Neuronal stem cell (in vitro differentiated cells): ENCODE results near the gene SUPT20HL2.

ENCODE experiments used
- DNase-seq: peaks from one replicate; pipeline ENCODE4 v3.0.0-alpha.2; 2013; ENCODE audit warnings: low spot score
- H2AFZ ChIP-seq: one replicate; pipeline ENCODE4 v1.6.1; 2013; ENCODE audit warnings: mild to moderate bottlenecking, low read length, inconsistent platforms
- H2AK5ac ChIP-seq: 2 replicates; pipeline ENCODE4 v1.6.1; 2013; ENCODE audit warnings: low read depth, mild to moderate bottlenecking, inconsistent platforms, low read length, moderate library complexity, mixed read lengths
- H2BK120ac ChIP-seq: 2 replicates; pipeline ENCODE4 v1.6.1; 2013; ENCODE audit warnings: low read depth, mild to moderate bottlenecking, inconsistent platforms, low read length, moderate library complexity, mixed read lengths
- H2BK12ac ChIP-seq: one replicate; pipeline ENCODE4 v1.6.1; 2013; ENCODE audit warnings: low read length, inconsistent platforms
- H2BK15ac ChIP-seq: 2 replicates; pipeline ENCODE4 v1.6.1; 2013; ENCODE audit warnings: mild to moderate bottlenecking, low read length, inconsistent platforms, mixed read lengths
- H2BK5ac ChIP-seq: one replicate; pipeline ENCODE4 v1.6.1; 2013; ENCODE audit warnings: inconsistent platforms, mild to moderate bottlenecking, low read length, moderate library complexity
- H3K14ac ChIP-seq: one replicate; pipeline ENCODE4 v1.6.1; 2013; ENCODE audit warnings: low read length, inconsistent platforms
- H3K18ac ChIP-seq: 2 replicates; pipeline ENCODE4 v1.6.1; 2013; ENCODE audit warnings: low read length, inconsistent platforms
- H3K23ac ChIP-seq: 2 replicates; pipeline ENCODE4 v1.6.1; 2013; ENCODE audit warnings: low read depth, mild to moderate bottlenecking, mixed read lengths, low read length, inconsistent platforms; ENCODE audit not compliant: poor library complexity
- H3K27ac ChIP-seq: replicated peaks from 3 replicates; pipeline ENCODE4 v1.5.1; 2013; ENCODE audit warnings: low read length, inconsistent platforms
- H3K27me3 ChIP-seq, 3 experiments: 2 replicates each; pipeline ENCODE4 v1.6.1; 2013; ENCODE audit warnings: low read length in 3 of 3, mild to moderate bottlenecking in 2 of 3, inconsistent platforms in 1 of 3, low read depth in 1 of 3, mixed read lengths in 1 of 3, moderate library complexity in 1 of 3; ENCODE audit not compliant: control insufficient read depth in 3 of 3, insufficient read depth in 3 of 3
- H3K36me3 ChIP-seq, 2 donors: replicated peaks in 1 of 2; 2 replicates each; pipeline ENCODE4 v1.6.1; 2013; ENCODE audit warnings: low read length in 2 of 2; ENCODE audit not compliant: control insufficient read depth in 2 of 2, insufficient read depth in 2 of 2
- H3K4ac ChIP-seq: 2 replicates; pipeline ENCODE4 v1.6.1; 2013; ENCODE audit warnings: inconsistent platforms, mild to moderate bottlenecking, low read length, moderate library complexity
- H3K4me1 ChIP-seq, 2 donors: 1 replicate in 1 of 2; 2 replicates in 1 of 2; pipeline ENCODE4 v1.6.1; 2013; ENCODE audit warnings: low read length in 2 of 2, low read depth in 1 of 2; ENCODE audit not compliant: control insufficient read depth in 2 of 2, insufficient read depth in 1 of 2
- H3K4me2 ChIP-seq: one replicate; pipeline ENCODE4 v1.6.1; 2013; ENCODE audit warnings: mild to moderate bottlenecking, low read length, inconsistent platforms; ENCODE audit not compliant: insufficient read depth, poor library complexity, severe bottlenecking
- H3K4me3 ChIP-seq, 2 donors: 2 replicates each; pipeline ENCODE4 v1.5.1; 2013; ENCODE audit warnings: low read length in 2 of 2, mild to moderate bottlenecking in 2 of 2, inconsistent platforms in 1 of 2, moderate library complexity in 1 of 2
- H3K79me1 ChIP-seq: one replicate; pipeline ENCODE4 v1.6.1; 2013; ENCODE audit warnings: low read depth, mild to moderate bottlenecking, inconsistent platforms, low read length, moderate library complexity
- H3K9ac ChIP-seq: one replicate; pipeline ENCODE4 v1.6.1; 2013; ENCODE audit warnings: mild to moderate bottlenecking, low read depth, low read length, inconsistent platforms; ENCODE audit not compliant: poor library complexity
- H3K9me3 ChIP-seq, 2 donors: replicated peaks in 1 of 2; 2 replicates each; pipeline versions ENCODE3 to v1.6.1; 2013; ENCODE audit warnings: low read length in 2 of 2, mild to moderate bottlenecking in 2 of 2, inconsistent platforms in 1 of 2, low read depth in 1 of 2, mixed read lengths in 1 of 2, moderate library complexity in 1 of 2; ENCODE audit not compliant: control insufficient read depth in 2 of 2, insufficient read depth in 1 of 2
- H4K8ac ChIP-seq: one replicate; pipeline ENCODE4 v1.6.1; 2013; ENCODE audit warnings: low read depth, mild to moderate bottlenecking, inconsistent platforms, low read length, moderate library complexity
- H4K91ac ChIP-seq: one replicate; pipeline ENCODE4 v1.6.1; 2013; ENCODE audit warnings: low read length, low read depth, mild to moderate bottlenecking, inconsistent platforms; ENCODE audit not compliant: poor library complexity
- WGBS, 2 donors: extraction: QIAGEN DNeasy Blood & Tissue Kit; methylation state at CpG; one replicate each; pipeline ENCODE4 v1.1.7; 2013; ENCODE audit warnings: missing lambda C conversion rate in 2 of 2, mixed read lengths in 1 of 2; ENCODE audit not compliant: insufficient read length in 2 of 2, insufficient replicate concordance in 1 of 2; ENCODE audit errors: extremely low coverage in 2 of 2; 5-methylcytosine and 5-hydroxymethylcytosine counted together

SUPT20HL2 gene

GRCh38 chrX:24298191-24298590 lies 15.7 kb downstream of the SUPT20HL2 start:
- Histone ChIP-seq H3K14ac (no peak overlapping the region), H3K27me3 (peaks cover 0 to 10% (median 0%) of the 10 kb centered on the region in 3 experiments), H3K9me3 (no peaks in the 10 kb centered on the region), H3K79me1 (no peaks in the 10 kb centered on the region), H4K91ac (no peak overlapping the region), H2BK12ac (no peak overlapping the region), H3K18ac (no peak overlapping the region), H4K8ac (no peak overlapping the region), H2AK5ac (no peak overlapping the region), H3K4me2 (no peak overlapping the region), H2BK15ac (no peak overlapping the region), H3K4ac (no peak overlapping the region), H3K27ac (peak overlapping the region; percentile 43), H3K36me3 (no peaks in the 10 kb centered on the region), H3K23ac (no peak overlapping the region), H2BK5ac (no peak overlapping the region), H3K4me3 (no peak overlapping the region), H3K9ac (no peak overlapping the region), H2AFZ (peak overlapping the region; percentile 69), H3K4me1 (peaks cover 0 to 4% of the 10 kb centered on the region in 2 donors), H2BK120ac (no peak overlapping the region)
- WGBS, 2 donors, result no CpG with 5 or more reads among the region's 3 CpGs
- DNase-seq, result no peak

GRCh38 chrX:24294619-24295018 lies 19.2 kb downstream of the SUPT20HL2 start:
- H2BK120ac ChIP-seq, result no peak overlapping the region
- H3K4me1 ChIP-seq, result peaks cover 0 to 4% of the 10 kb centered on the region in 2 donors
- no peak overlapping the region for H3K14ac ChIP-seq
- no peak overlapping the region for H4K8ac ChIP-seq
- H3K23ac ChIP-seq, result no peak overlapping the region
- H2BK15ac ChIP-seq, result no peak overlapping the region
- H2AFZ ChIP-seq, result no peak overlapping the region
- H3K4ac ChIP-seq, result no peak overlapping the region
- H3K18ac ChIP-seq, result no peak overlapping the region
- no peaks in the 10 kb centered on the region for H3K36me3 ChIP-seq
- H3K9ac ChIP-seq, result no peak overlapping the region
- no peak overlapping the region for H3K4me3 ChIP-seq
- no peak overlapping the region for H2BK12ac ChIP-seq
- peaks cover 0 to 11% (median 0%) of the 10 kb centered on the region in 3 experiments for H3K27me3 ChIP-seq
- WGBS, 2 donors, result no CpG with 5 or more reads among the region's 13 CpGs
- H2BK5ac ChIP-seq, result no peak overlapping the region
- no peak overlapping the region for H2AK5ac ChIP-seq
- no peak for DNase-seq
- H3K27ac ChIP-seq, result no peak overlapping the region
- H4K91ac ChIP-seq, result no peak overlapping the region
- H3K4me2 ChIP-seq, result no peak overlapping the region
- H3K9me3 ChIP-seq, result no peaks in the 10 kb centered on the region
- no peaks in the 10 kb centered on the region for H3K79me1 ChIP-seq

GRCh38 chrX:24293412-24293811 lies 20.5 kb downstream of the SUPT20HL2 start:
- Histone ChIP-seq H3K27ac (no peak overlapping the region), H3K27me3 (peaks cover 0 to 11% (median 0%) of the 10 kb centered on the region in 3 experiments), H2BK120ac (no peak overlapping the region), H2AK5ac (no peak overlapping the region), H3K14ac (no peak overlapping the region), H3K23ac (no peak overlapping the region), H3K4ac (no peak overlapping the region), H3K36me3 (no peaks in the 10 kb centered on the region), H3K4me2 (no peak overlapping the region), H3K18ac (no peak overlapping the region), H3K9ac (no peak overlapping the region), H4K91ac (no peak overlapping the region), H2BK15ac (no peak overlapping the region), H2BK12ac (no peak overlapping the region), H4K8ac (no peak overlapping the region), H3K79me1 (no peaks in the 10 kb centered on the region), H2AFZ (no peak overlapping the region), H3K9me3 (no peaks in the 10 kb centered on the region), H3K4me3 (no peak overlapping the region), H3K4me1 (peaks cover 0 to 4% of the 10 kb centered on the region in 2 donors), H2BK5ac (no peak overlapping the region)
- no CpG with 5 or more reads among the region's 4 CpGs for WGBS, 2 donors
- DNase-seq, result no peak

- no peak overlapping the region for H2AFZ ChIP-seq
- H3K27ac ChIP-seq, result no peak overlapping the region
- H3K79me1 ChIP-seq, result no peaks in the 10 kb centered on the region
- H3K27me3 ChIP-seq, result peaks cover 0 to 11% (median 0%) of the 10 kb centered on the region in 3 experiments
- H2BK12ac ChIP-seq, result no peak overlapping the region
- no peak overlapping the region for H3K23ac ChIP-seq
- H4K91ac ChIP-seq, result no peak overlapping the region
- no peak for DNase-seq
- H3K14ac ChIP-seq, result no peak overlapping the region
- H3K9me3 ChIP-seq, result no peaks in the 10 kb centered on the region
- H3K18ac ChIP-seq, result no peak overlapping the region
- no peak overlapping the region for H4K8ac ChIP-seq
- no peak overlapping the region for H2AK5ac ChIP-seq
- no peak overlapping the region for H2BK120ac ChIP-seq
- no peak overlapping the region for H3K9ac ChIP-seq
- WGBS, 2 donors, result no CpG with 5 or more reads among the region's 4 CpGs
- no peak overlapping the region for H3K4me3 ChIP-seq
- no peak overlapping the region for H3K4me2 ChIP-seq
- H2BK5ac ChIP-seq, result no peak overlapping the region
- no peak overlapping the region for H2BK15ac ChIP-seq
- H3K36me3 ChIP-seq, result no peaks in the 10 kb centered on the region
- H3K4me1 ChIP-seq, result no peaks in the 10 kb centered on the region
- H3K4ac ChIP-seq, result no peak overlapping the region
Observed at GRCh38 chrX:24292353-24292752, 21.5 kb downstream of the SUPT20HL2 start.
